Measurements from ENCODE around the gene PTDSS2. TPM values are rescaled to one million over a fixed set of nuclear protein-coding genes. Genes with fewer than 3 reads are reported as not detected.

PTDSS2 gene
- total and polyA plus RNA-seq, 9 of the 15 experiments (the other 6 are each of a cell fraction or from before 2014, with no cell fraction given): 0.45 to 53.9 (median 17.2) TPM

DNA sequence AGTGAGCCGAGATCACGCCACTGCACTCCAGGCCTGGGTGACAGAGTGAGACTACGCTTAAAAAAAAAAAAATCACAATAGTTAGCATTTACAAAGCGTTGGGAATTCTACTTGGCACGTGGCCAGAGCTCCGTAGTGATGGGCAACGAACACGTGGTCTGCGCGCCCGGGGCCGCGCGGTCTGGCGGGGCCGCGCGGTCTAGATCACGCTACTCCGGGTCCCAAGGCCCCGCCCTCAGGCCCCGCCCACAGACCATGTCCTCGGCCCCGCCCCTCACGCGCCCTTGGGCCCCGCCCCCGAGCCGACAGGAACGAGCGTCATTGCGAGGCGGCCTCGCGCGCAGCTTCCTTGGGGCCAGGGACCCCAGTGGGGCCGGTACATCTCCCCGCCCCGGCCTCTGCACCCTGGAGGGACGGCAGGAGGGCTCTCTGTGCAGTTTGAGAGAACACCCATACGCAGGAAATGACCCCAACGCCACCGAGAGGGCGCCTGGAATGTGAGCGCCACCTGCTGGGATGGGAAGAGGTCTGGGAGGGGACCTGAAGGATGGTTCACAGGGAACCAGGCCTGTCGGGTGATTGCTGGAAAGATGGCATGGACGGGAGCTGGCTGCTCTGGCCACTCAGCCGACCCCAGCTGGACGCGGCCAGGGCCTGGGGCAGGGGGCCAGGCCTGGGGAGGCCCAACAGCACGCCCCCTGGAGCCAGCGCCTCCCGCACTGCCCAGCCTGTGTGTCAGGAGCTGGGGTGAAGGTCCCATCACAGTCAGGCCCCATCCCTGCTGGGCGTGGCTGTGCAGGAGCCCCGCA is 2.0 kb upstream of the PTDSS2 start (continued):
- TF ChIP-seq TEAD4 (IDR thresholded peaks at IDR 0.05; ENCODE audit: low read length): peak; percentile 63
- peak; percentile 82 for TF ChIP-seq TEAD4 (CRISPR knock-in tag; IDR thresholded peaks at IDR 0.05; ENCODE audit: borderline replicate concordance)
- TF ChIP-seq, protein P1, sequence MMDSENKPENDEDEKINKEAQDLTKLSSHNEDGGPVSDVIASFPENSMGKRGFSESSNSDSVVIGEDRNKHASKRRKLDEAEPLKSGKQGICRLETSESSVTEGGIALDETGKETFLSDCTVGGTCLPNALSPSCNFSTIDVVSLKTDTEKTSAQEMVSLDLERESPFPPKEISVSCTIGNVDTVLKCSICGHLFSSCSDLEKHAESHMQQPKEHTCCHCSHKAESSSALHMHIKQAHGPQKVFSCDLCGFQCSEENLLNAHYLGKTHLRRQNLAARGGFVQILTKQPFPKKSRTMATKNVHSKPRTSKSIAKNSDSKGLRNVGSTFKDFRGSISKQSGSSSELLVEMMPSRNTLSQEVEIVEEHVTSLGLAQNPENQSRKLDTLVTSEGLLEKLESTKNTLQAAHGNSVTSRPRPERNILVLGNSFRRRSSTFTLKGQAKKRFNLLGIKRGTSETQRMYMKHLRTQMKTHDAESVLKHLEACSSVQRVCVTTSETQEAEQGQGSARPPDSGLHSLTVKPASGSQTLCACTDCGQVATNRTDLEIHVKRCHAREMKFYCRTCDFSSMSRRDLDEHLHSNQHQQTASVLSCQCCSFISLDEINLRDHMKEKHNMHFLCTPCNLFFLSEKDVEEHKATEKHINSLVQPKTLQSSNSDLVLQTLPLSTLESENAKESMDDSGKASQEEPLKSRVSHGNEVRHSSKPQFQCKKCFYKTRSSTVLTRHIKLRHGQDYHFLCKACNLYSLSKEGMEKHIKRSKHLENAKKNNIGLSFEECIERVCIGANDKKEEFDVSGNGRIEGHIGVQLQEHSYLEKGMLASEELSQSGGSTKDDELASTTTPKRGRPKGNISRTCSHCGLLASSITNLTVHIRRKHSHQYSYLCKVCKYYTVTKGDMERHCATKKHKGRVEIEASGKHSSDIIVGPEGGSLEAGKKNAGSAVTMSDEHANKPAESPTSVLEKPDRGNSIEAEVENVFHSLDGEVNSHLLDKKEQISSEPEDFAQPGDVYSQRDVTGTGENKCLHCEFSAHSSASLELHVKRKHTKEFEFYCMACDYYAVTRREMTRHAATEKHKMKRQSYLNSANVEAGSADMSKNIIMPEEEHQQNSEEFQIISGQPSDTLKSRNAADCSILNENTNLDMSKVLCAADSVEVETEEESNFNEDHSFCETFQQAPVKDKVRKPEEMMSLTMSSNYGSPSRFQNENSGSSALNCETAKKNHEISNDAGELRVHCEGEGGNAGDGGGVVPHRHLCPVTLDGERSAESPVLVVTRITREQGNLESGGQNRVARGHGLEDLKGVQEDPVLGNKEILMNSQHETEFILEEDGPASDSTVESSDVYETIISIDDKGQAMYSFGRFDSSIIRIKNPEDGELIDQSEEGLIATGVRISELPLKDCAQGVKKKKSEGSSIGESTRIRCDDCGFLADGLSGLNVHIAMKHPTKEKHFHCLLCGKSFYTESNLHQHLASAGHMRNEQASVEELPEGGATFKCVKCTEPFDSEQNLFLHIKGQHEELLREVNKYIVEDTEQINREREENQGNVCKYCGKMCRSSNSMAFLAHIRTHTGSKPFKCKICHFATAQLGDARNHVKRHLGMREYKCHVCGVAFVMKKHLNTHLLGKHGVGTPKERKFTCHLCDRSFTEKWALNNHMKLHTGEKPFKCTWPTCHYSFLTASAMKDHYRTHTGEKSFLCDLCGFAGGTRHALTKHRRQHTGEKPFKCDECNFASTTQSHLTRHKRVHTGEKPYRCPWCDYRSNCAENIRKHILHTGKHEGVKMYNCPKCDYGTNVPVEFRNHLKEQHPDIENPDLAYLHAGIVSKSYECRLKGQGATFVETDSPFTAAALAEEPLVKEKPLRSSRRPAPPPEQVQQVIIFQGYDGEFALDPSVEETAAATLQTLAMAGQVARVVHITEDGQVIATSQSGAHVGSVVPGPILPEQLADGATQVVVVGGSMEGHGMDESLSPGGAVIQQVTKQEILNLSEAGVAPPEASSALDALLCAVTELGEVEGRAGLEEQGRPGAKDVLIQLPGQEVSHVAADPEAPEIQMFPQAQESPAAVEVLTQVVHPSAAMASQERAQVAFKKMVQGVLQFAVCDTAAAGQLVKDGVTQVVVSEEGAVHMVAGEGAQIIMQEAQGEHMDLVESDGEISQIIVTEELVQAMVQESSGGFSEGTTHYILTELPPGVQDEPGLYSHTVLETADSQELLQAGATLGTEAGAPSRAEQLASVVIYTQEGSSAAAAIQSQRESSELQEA (IDR thresholded peaks at IDR 0.05; ENCODE audit: low read depth): no peak
- TF ChIP-seq, protein P2, sequence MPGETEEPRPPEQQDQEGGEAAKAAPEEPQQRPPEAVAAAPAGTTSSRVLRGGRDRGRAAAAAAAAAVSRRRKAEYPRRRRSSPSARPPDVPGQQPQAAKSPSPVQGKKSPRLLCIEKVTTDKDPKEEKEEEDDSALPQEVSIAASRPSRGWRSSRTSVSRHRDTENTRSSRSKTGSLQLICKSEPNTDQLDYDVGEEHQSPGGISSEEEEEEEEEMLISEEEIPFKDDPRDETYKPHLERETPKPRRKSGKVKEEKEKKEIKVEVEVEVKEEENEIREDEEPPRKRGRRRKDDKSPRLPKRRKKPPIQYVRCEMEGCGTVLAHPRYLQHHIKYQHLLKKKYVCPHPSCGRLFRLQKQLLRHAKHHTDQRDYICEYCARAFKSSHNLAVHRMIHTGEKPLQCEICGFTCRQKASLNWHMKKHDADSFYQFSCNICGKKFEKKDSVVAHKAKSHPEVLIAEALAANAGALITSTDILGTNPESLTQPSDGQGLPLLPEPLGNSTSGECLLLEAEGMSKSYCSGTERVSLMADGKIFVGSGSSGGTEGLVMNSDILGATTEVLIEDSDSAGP (CRISPR knock-in tag; IDR thresholded peaks at IDR 0.05): no peak
- no peak for TF ChIP-seq MTA1 (IDR thresholded peaks at IDR 0.05; ENCODE audit: borderline replicate concordance)
- TF ChIP-seq FOXJ3 (CRISPR knock-in tag; IDR thresholded peaks at IDR 0.05): no peak
- TF ChIP-seq NR2C2 (CRISPR knock-in tag; IDR thresholded peaks at IDR 0.05): no peak
- peak; percentile 89 for TF ChIP-seq NR2C2 (tag; IDR thresholded peaks at IDR 0.05)
- peak; percentile 35; the same call in 1 of the 2 replicates for TF ChIP-seq HCFC1 (IDR thresholded peaks at IDR 0.05; ENCODE audit: low read depth, low read length)
- no peak for TF ChIP-seq ZNF707 (CRISPR knock-in tag; conservative IDR thresholded peaks at IDR 0.05)
- peak; percentile 77 for TF ChIP-seq HMGN3 (IDR thresholded peaks at IDR 0.05; ENCODE audit: borderline replicate concordance, extremely low read depth, insufficient read length, low read depth, low read length)
- TF ChIP-seq, protein P3, sequence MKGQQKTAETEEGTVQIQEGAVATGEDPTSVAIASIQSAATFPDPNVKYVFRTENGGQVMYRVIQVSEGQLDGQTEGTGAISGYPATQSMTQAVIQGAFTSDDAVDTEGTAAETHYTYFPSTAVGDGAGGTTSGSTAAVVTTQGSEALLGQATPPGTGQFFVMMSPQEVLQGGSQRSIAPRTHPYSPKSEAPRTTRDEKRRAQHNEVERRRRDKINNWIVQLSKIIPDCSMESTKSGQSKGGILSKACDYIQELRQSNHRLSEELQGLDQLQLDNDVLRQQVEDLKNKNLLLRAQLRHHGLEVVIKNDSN (CRISPR knock-in tag; IDR thresholded peaks at IDR 0.05): peak; percentile 78
- TF ChIP-seq ZNF79 (CRISPR knock-in tag; IDR thresholded peaks at IDR 0.05; ENCODE audit: low read depth): no peak
- no peak for TF ChIP-seq TSC22D4 (tag; IDR thresholded peaks at IDR 0.05)
- TF ChIP-seq SUPT5H (IDR thresholded peaks at IDR 0.05): peak; percentile 80
- TF ChIP-seq CREB1 (IDR thresholded peaks at IDR 0.05): peak; percentile 67
- peak; percentile 83 for TF ChIP-seq CREB1 (CRISPR knock-in tag; IDR thresholded peaks at IDR 0.05)
- no peak for TF ChIP-seq IRF2 (CRISPR knock-in tag; IDR thresholded peaks at IDR 0.05)
- peak; percentile 56 for TF ChIP-seq BHLHE40 (IDR thresholded peaks at IDR 0.05; ENCODE audit: low read length)
